H9 (cell line): Measurements from ENCODE around the gene FGD5. TPM values are rescaled to one million over a fixed set of nuclear protein-coding genes. Genes with fewer than 3 reads are reported as not detected.

Experiments
- DNase-seq: peaks from one replicate; pipeline ENCODE4 v3.0.0-alpha.2; 2017
- H2AFZ ChIP-seq: one replicate; pipeline ENCODE4 v1.6.1; 2013; ENCODE audit warnings: mild to moderate bottlenecking, low read length, control low read depth, moderate library complexity
- H2AK5ac ChIP-seq: 2 replicates; pipeline ENCODE4 v1.6.1; 2013; ENCODE audit warnings: low read length, control low read depth, mixed read lengths; ENCODE audit not compliant: insufficient read length
- H2BK120ac ChIP-seq: one replicate; pipeline ENCODE4 v1.6.1; 2013; ENCODE audit warnings: low read depth, mild to moderate bottlenecking, low read length, control low read depth, inconsistent platforms; ENCODE audit not compliant: poor library complexity, severe bottlenecking
- H2BK12ac ChIP-seq: 2 replicates; pipeline ENCODE4 v1.6.1; 2013; ENCODE audit warnings: low read length, control low read depth, mixed read lengths, low read depth; ENCODE audit not compliant: insufficient read length
- H2BK15ac ChIP-seq: 2 replicates; pipeline ENCODE4 v1.6.1; 2013; ENCODE audit warnings: low read depth, low read length, control low read depth
- H2BK20ac ChIP-seq: one replicate; pipeline ENCODE4 v1.6.1; 2013; ENCODE audit warnings: low read depth, mild to moderate bottlenecking, low read length, control low read depth, inconsistent platforms; ENCODE audit not compliant: poor library complexity, severe bottlenecking
- H2BK5ac ChIP-seq: 2 replicates; pipeline ENCODE4 v1.6.1; 2013; ENCODE audit warnings: low read length, control low read depth, mixed read lengths; ENCODE audit not compliant: insufficient read length
- H3K14ac ChIP-seq: 2 replicates; pipeline ENCODE4 v1.6.1; 2013; ENCODE audit warnings: low read length, control low read depth; ENCODE audit not compliant: insufficient read depth
- H3K18ac ChIP-seq: 2 replicates; pipeline ENCODE4 v1.6.1; 2013; ENCODE audit warnings: low read depth, mild to moderate bottlenecking, mixed read lengths, low read length, control low read depth; ENCODE audit not compliant: insufficient read length
- H3K23ac ChIP-seq: 2 replicates; pipeline ENCODE4 v1.6.1; 2013; ENCODE audit warnings: low read length, control low read depth, mixed read lengths, low read depth; ENCODE audit not compliant: insufficient read length
- H3K23me2 ChIP-seq: 2 replicates; pipeline ENCODE4 v1.6.1; 2013; ENCODE audit warnings: low read depth, mild to moderate bottlenecking, mixed read lengths, low read length, control low read depth; ENCODE audit not compliant: insufficient read length, poor library complexity, severe bottlenecking
- H3K27ac ChIP-seq: 2 replicates; pipeline ENCODE4 v1.5.1; 2013; ENCODE audit warnings: low read length, control low read depth, mixed read lengths, low read depth; ENCODE audit not compliant: insufficient read length
- H3K27me3 ChIP-seq: 2 replicates; pipeline ENCODE4 v1.6.1; 2013; ENCODE audit warnings: low read length, control low read depth, inconsistent platforms; ENCODE audit not compliant: insufficient read depth
- H3K4ac ChIP-seq: 2 replicates; pipeline ENCODE4 v1.6.1; 2013; ENCODE audit warnings: low read depth, mild to moderate bottlenecking, control low read depth, inconsistent platforms, low read length, moderate library complexity
- H3K4me1 ChIP-seq: 2 replicates; pipeline ENCODE4 v1.6.1; 2013; ENCODE audit warnings: low read length, control low read depth, inconsistent platforms; ENCODE audit not compliant: insufficient read depth
- H3K4me2 ChIP-seq: 2 replicates; pipeline ENCODE4 v1.6.1; 2013; ENCODE audit warnings: low read length, control low read depth, mixed read lengths; ENCODE audit not compliant: insufficient read length, insufficient read depth
- H3K56ac ChIP-seq: 2 replicates; pipeline ENCODE4 v1.6.1; 2013; ENCODE audit warnings: low read depth, mild to moderate bottlenecking, mixed read lengths, low read length, control low read depth; ENCODE audit not compliant: insufficient read length
- H3K79me1 ChIP-seq: 2 replicates; pipeline ENCODE4 v1.6.1; 2013; ENCODE audit warnings: low read depth, mild to moderate bottlenecking, moderate library complexity, low read length, control low read depth, inconsistent platforms; ENCODE audit not compliant: insufficient read depth, poor library complexity, severe bottlenecking
- H3K79me2 ChIP-seq: 2 replicates; pipeline ENCODE4 v1.6.1; 2013; ENCODE audit warnings: low read length, control low read depth, inconsistent platforms; ENCODE audit not compliant: insufficient read depth
- H3K9ac ChIP-seq: 2 replicates; pipeline ENCODE4 v1.6.1; 2013; ENCODE audit warnings: low read length, control low read depth, mixed read lengths; ENCODE audit not compliant: insufficient read length; ENCODE audit errors: extremely low read depth
- H3K9me3 ChIP-seq: one replicate; pipeline ENCODE4 v1.6.1; 2013; ENCODE audit warnings: low read depth, low read length, inconsistent platforms; ENCODE audit not compliant: control insufficient read depth
- H3T11ph ChIP-seq: one replicate; pipeline ENCODE4 v1.6.1; 2013; ENCODE audit warnings: mild to moderate bottlenecking, low read length, control low read depth, inconsistent platforms
- H4K20me1 ChIP-seq: one replicate; pipeline ENCODE4 v1.6.1; 2013; ENCODE audit not compliant: control insufficient read depth, insufficient read length, insufficient read depth
- H4K5ac ChIP-seq: 2 replicates; pipeline ENCODE4 v1.6.1; 2013; ENCODE audit warnings: low read depth, mild to moderate bottlenecking, mixed read lengths, low read length, control low read depth; ENCODE audit not compliant: insufficient read length
- H4K8ac ChIP-seq: replicated peaks from 2 replicates; pipeline ENCODE4 v1.6.1; 2013; ENCODE audit warnings: low read length, control low read depth, mixed read lengths, low read depth; ENCODE audit not compliant: insufficient read length
- H4K91ac ChIP-seq: 2 replicates; pipeline ENCODE4 v1.6.1; 2013; ENCODE audit warnings: low read depth, mild to moderate bottlenecking, moderate library complexity, mixed read lengths, low read length, control low read depth; ENCODE audit not compliant: insufficient read length
- H3K27ac Mint-ChIP-seq, 3 experiments: 2 replicates in 2 of 3; 3 replicates in 1 of 3; pipeline ENCODE4 v1.8.0; 2020 to 2021; ENCODE audit warnings: mixed read lengths in 3 of 3, mild to moderate bottlenecking in 1 of 3, moderate library complexity in 1 of 3
- H3K27me3 Mint-ChIP-seq: 2 replicates; pipeline ENCODE4 v1.8.0; 2021; ENCODE audit warnings: low read depth, mild to moderate bottlenecking, moderate library complexity, mixed read lengths
- H3K36me3 Mint-ChIP-seq, 3 experiments: 2 replicates in 2 of 3; 3 replicates in 1 of 3; pipeline ENCODE4 v1.8.0; 2020 to 2021; ENCODE audit warnings: low read depth in 3 of 3, mixed read lengths in 3 of 3; ENCODE audit not compliant: insufficient read depth in 1 of 3
- H3K4me1 Mint-ChIP-seq, 2 experiments: 2 replicates each; pipeline ENCODE4 v1.8.0; 2020; ENCODE audit warnings: mixed read lengths in 2 of 2
- H3K4me3 Mint-ChIP-seq, 2 experiments: 2 replicates in 1 of 2; 3 replicates in 1 of 2; pipeline ENCODE4 v1.8.0; 2020 to 2021; ENCODE audit warnings: mild to moderate bottlenecking in 2 of 2, mixed read lengths in 2 of 2, moderate library complexity in 1 of 2
- H3K9me3 Mint-ChIP-seq, 2 experiments: 2 replicates in 1 of 2; 3 replicates in 1 of 2; pipeline ENCODE4 v1.8.0; 2020; ENCODE audit warnings: mild to moderate bottlenecking in 2 of 2, mixed read lengths in 2 of 2, moderate library complexity in 1 of 2
- WGBS: extraction: QIAGEN DNeasy Blood & Tissue Kit; methylation state at CpG from one replicate; pipeline ENCODE4 v1.1.7; 2013; ENCODE audit warnings: missing lambda C conversion rate, low lambda C conversion rate, mixed read lengths; ENCODE audit not compliant: insufficient read length; ENCODE audit errors: extremely low coverage; 5-methylcytosine and 5-hydroxymethylcytosine counted together
- total RNA-seq: library from RNA; stranded (reverse); gene quantifications from 2 replicates; pipeline ENCODE4 v1.2.1, GENCODE V29; 2021
- TF ChIP-seq, protein P1 (sequence below): fragments of 200-600 bp; sonication (generic); conservative IDR thresholded peaks from 3 replicates; pipeline ENCODE4 v1.8.0; 2021; ENCODE audit warnings: antibody characterized with exemption, mild to moderate bottlenecking

Gene FGD5
- total RNA-seq, 1 experiment from 2014 or later: 7.8 TPM

GRCh38 chr3:14925729-14926591 lies 107.2 kb downstream of the FGD5 start:
- no peaks in the 10 kb centered on the region for H4K20me1 ChIP-seq
- H3K27ac Mint-ChIP-seq: peak overlapping the region in 1 of 3 experiments; percentile 46; a peak in 1 of 7 replicates
- H2BK5ac ChIP-seq: no peak overlapping the region
- H3K36me3 Mint-ChIP-seq: no peaks in the 10 kb centered on the region; a peak in 1 of 7 replicates
- no peak overlapping the region for H3K14ac ChIP-seq
- H3K27me3 Mint-ChIP-seq: no peaks in the 10 kb centered on the region
- H3K18ac ChIP-seq: no peak overlapping the region
- no peak overlapping the region for H2AK5ac ChIP-seq
- peaks cover 18 to 29% of the 10 kb centered on the region in 2 experiments for H3K4me1 Mint-ChIP-seq
- no peak overlapping the region for H4K91ac ChIP-seq
- H3K56ac ChIP-seq: no peak overlapping the region
- H3K23ac ChIP-seq: no peak overlapping the region
- H4K8ac ChIP-seq: no peak overlapping the region
- no peak overlapping the region for H2BK20ac ChIP-seq
- no peak overlapping the region for H3T11ph ChIP-seq
- no peaks in the 10 kb centered on the region for H3K79me2 ChIP-seq
- DNase-seq: peak; percentile 52
- no CpG with 5 or more reads among the region's 9 CpGs for WGBS
- H3K27ac ChIP-seq: no peak overlapping the region
- H3K4ac ChIP-seq: no peak overlapping the region
- no peaks in the 10 kb centered on the region for H3K27me3 ChIP-seq
- H3K23me2 ChIP-seq: no peaks in the 10 kb centered on the region
- no peak overlapping the region for H4K5ac ChIP-seq
- H2BK15ac ChIP-seq: no peak overlapping the region
- no peak overlapping the region for H3K4me2 ChIP-seq
- no peak overlapping the region for H2AFZ ChIP-seq
- TF ChIP-seq, protein P1, sequence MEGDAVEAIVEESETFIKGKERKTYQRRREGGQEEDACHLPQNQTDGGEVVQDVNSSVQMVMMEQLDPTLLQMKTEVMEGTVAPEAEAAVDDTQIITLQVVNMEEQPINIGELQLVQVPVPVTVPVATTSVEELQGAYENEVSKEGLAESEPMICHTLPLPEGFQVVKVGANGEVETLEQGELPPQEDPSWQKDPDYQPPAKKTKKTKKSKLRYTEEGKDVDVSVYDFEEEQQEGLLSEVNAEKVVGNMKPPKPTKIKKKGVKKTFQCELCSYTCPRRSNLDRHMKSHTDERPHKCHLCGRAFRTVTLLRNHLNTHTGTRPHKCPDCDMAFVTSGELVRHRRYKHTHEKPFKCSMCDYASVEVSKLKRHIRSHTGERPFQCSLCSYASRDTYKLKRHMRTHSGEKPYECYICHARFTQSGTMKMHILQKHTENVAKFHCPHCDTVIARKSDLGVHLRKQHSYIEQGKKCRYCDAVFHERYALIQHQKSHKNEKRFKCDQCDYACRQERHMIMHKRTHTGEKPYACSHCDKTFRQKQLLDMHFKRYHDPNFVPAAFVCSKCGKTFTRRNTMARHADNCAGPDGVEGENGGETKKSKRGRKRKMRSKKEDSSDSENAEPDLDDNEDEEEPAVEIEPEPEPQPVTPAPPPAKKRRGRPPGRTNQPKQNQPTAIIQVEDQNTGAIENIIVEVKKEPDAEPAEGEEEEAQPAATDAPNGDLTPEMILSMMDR: peak; percentile 89
- H3K4me3 Mint-ChIP-seq: no peak overlapping the region
- H3K79me1 ChIP-seq: no peaks in the 10 kb centered on the region
- H3K9me3 ChIP-seq: no peaks in the 10 kb centered on the region
- peaks cover 4% of the 10 kb centered on the region; the same call in 1 of the 2 replicates for H3K4me1 ChIP-seq
- no peak overlapping the region for H3K9ac ChIP-seq
- H3K9me3 Mint-ChIP-seq: no peaks in the 10 kb centered on the region
- no peak overlapping the region for H2BK120ac ChIP-seq
- H2BK12ac ChIP-seq: no peak overlapping the region
